ENCODE data around the gene HYAL3.

HYAL3 gene

DNA sequence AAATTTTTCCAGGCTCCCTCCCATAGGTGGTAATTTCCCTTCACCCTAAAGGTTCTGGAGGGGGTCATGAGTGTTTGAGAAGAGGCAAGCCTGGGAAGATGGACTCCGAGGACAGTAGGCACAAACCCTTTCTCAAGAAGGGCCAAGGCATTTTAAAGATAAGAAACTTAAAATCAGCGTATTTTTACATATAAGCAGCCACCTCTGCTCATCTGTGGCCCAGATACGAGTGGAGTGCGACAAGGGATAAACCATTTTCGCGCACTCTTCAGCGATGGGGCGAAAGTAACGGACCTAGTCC, 40.9 kb upstream of the HYAL3 start:
- Histone ChIP-seq H3K36me3 (ENCODE audit: control insufficient read depth, insufficient read depth, low read length) (no peaks in the 10 kb centered on the region), H3K9me3 (ENCODE audit: control insufficient read depth, low read length) (no peaks in the 10 kb centered on the region), H3K4me3 (ENCODE audit: insufficient read depth, low read depth, low read length) (peak overlapping the region; percentile 13), H3K27ac (ENCODE audit: insufficient read depth, low read depth, low read length, poor library complexity, severe bottlenecking) (no peak overlapping the region), H3K27me3 (ENCODE audit: control insufficient read depth, insufficient read depth, low read length, poor library complexity, severe bottlenecking) (peaks cover 74% of the 10 kb centered on the region), H3K4me1 (ENCODE audit: control insufficient read depth, insufficient read depth, low read length) (peaks cover 13% of the 10 kb centered on the region)
- 40 to 42% methylated on average over 9 of the region's 9 CpGs for WGBS, 2 experiments

DNA sequence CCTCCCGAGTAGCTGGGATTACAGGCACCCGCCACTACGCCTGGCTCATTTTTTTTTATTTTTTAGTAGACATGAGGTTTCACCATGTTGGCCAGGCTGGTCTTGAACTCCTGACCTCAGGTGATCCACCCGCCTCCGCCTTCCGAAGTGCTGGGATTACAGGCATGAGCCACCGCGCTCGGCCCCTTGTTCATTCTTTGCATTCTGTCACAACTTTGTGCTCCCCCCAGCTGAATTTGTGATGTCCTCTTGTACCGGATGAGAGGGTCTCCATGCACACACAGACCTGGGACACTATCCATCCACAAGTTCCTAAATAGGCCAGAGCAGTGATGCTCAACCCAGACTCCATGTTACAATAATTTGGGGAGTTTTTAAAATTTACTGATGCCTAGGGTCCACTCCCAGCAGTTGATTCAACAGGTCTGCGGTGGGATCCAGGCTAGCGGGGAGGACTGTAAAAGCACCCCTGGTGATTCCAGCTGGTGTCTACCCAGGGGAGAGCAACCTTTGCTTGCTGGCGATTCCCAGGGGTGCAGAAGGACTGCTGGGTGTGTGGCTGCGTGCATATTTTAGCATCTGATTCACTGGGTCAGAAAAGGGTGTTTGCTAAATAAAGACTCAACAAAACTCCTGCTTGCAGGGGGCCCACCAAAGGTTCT, 40.4 kb upstream of the HYAL3 start:
- Histone ChIP-seq H3K4me1 (ENCODE audit: control insufficient read depth, insufficient read depth, low read length) (peaks cover 13% of the 10 kb centered on the region), H3K4me3 (ENCODE audit: insufficient read depth, low read depth, low read length) (no peak overlapping the region), H3K9me3 (ENCODE audit: control insufficient read depth, low read length) (no peaks in the 10 kb centered on the region), H3K36me3 (ENCODE audit: control insufficient read depth, insufficient read depth, low read length) (peaks cover under 1% of the 10 kb centered on the region), H3K27ac (ENCODE audit: insufficient read depth, low read depth, low read length, poor library complexity, severe bottlenecking) (no peak overlapping the region), H3K27me3 (ENCODE audit: control insufficient read depth, insufficient read depth, low read length, poor library complexity, severe bottlenecking) (peaks cover 69% of the 10 kb centered on the region)
- 87 to 90% methylated on average over 14 of the region's 14 CpGs for WGBS, 2 experiments

DNA sequence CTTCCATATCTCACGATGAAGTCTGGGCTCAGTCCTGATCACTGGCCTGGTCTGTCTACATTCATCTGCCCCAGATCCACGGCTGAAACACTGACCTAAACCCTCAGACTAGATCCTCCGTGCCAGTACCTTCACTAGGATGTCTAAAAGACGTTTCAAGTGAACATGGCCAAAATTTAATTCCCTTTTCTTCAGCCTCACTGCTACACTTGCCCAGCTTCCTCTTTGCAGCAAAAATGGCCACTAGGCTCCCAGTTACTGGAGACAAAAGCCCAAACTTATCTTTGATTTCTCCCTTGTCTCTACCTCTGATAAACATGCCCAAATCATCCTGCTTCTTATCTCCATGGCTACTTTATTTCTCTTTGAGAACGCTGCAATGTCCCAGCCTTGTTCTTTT, 39.8 kb upstream of the HYAL3 start:
- peaks cover 13% of the 10 kb centered on the region for H3K4me1 ChIP-seq (ENCODE audit: control insufficient read depth, insufficient read depth, low read length)
- no peak overlapping the region for H3K27ac ChIP-seq (ENCODE audit: insufficient read depth, low read depth, low read length, poor library complexity, severe bottlenecking)
- H3K27me3 ChIP-seq (ENCODE audit: control insufficient read depth, insufficient read depth, low read length, poor library complexity, severe bottlenecking): peaks cover 64% of the 10 kb centered on the region
- peaks cover 4% of the 10 kb centered on the region for H3K36me3 ChIP-seq (ENCODE audit: control insufficient read depth, insufficient read depth, low read length)
- 90% methylated on average over 5 of the region's 5 CpGs for WGBS, 2 experiments
- H3K9me3 ChIP-seq (ENCODE audit: control insufficient read depth, low read length): no peaks in the 10 kb centered on the region
- H3K4me3 ChIP-seq (ENCODE audit: insufficient read depth, low read depth, low read length): no peak overlapping the region

DNA sequence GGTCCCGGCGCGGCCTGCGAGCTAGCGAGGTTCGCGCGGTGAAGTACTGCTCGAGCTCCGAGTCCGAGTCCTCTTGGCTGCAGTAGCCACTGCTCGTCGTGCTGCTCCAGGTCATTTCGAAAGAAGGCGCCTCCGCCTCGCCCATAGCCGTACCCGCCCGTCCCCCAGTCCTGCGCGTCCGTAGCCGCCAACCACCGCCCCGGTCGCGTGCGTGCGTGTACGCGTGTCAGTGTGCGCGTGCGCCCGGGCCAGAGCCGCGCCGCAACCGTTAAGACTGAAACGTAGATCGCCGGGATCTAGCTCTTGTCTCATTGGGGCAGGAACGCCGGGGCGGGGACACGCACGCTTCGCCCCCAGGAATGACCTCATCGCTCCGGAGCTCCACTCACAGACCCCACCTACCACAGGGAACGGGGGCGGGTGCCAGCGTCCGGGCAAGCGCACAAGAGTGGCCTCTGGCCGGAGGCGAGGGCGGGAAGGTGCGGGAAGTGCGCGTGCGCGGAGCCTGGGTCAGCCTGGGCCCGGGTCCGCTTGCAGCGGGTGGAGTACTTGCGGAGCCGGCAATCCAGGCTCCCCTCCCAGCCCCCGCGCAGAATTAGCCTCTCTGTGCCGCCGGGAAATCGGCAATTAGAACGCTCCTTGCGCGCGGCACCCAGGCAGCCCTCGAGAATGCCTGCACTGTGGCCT, 38.1 kb upstream of the HYAL3 start:
- no peaks in the 10 kb centered on the region for H3K9me3 ChIP-seq (ENCODE audit: control insufficient read depth, low read length)
- peaks cover 13% of the 10 kb centered on the region for H3K4me1 ChIP-seq (ENCODE audit: control insufficient read depth, insufficient read depth, low read length)
- 0% methylated on average over 79 of the region's 79 CpGs for WGBS, 2 experiments
- H3K27ac ChIP-seq (ENCODE audit: insufficient read depth, low read depth, low read length, poor library complexity, severe bottlenecking): peak overlapping the region; percentile 86
- peaks cover 47% of the 10 kb centered on the region for H3K27me3 ChIP-seq (ENCODE audit: control insufficient read depth, insufficient read depth, low read length, poor library complexity, severe bottlenecking)
- H3K4me3 ChIP-seq (ENCODE audit: insufficient read depth, low read depth, low read length): peak overlapping the region; percentile 61
- H3K36me3 ChIP-seq (ENCODE audit: control insufficient read depth, insufficient read depth, low read length): peaks cover 4% of the 10 kb centered on the region

DNA sequence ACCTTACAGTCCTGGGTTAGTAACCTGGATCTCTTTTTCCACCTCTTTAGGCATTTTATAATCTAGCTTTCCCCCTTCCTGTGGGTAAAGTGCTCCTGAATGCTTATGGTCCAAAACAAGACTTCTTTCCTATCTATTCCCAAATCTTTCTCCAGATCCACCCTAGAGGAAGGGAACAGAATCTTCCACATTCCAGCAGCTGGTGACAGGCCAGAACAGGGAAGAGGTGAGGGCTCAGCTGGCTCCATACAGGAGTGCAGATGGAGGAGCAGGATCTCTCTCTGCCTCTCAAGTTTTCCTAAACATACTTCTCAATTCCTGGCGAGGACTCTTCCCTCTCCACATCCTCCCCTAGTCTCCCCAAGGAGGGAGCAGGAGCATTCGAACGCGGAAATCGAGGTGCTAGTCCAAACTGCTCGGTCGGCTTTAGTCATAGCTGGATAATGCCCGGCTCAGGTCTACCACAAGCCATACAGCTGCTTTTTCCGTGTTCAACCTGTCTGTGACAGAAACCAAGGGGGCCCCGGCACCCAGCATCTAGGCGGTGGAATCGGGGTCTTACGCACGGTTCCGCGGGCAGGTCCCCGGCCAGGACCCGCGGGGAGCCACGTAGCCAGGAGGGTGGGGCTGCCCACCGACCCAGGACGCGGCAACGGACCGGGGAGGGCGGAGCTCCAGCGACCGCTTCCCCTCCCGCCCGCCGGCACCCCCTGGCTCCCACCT, 37.4 kb upstream of the HYAL3 start:
- peak overlapping the region; percentile 86 for H3K27ac ChIP-seq (ENCODE audit: insufficient read depth, low read depth, low read length, poor library complexity, severe bottlenecking)
- no peaks in the 10 kb centered on the region for H3K9me3 ChIP-seq (ENCODE audit: control insufficient read depth, low read length)
- 0 to 1% methylated on average over 31 of the region's 31 CpGs for WGBS, 2 experiments
- H3K4me1 ChIP-seq (ENCODE audit: control insufficient read depth, insufficient read depth, low read length): peaks cover 13% of the 10 kb centered on the region
- H3K27me3 ChIP-seq (ENCODE audit: control insufficient read depth, insufficient read depth, low read length, poor library complexity, severe bottlenecking): peaks cover 40% of the 10 kb centered on the region
- peaks cover 9% of the 10 kb centered on the region for H3K36me3 ChIP-seq (ENCODE audit: control insufficient read depth, insufficient read depth, low read length)
- H3K4me3 ChIP-seq (ENCODE audit: insufficient read depth, low read depth, low read length): peak overlapping the region; percentile 61

DNA sequence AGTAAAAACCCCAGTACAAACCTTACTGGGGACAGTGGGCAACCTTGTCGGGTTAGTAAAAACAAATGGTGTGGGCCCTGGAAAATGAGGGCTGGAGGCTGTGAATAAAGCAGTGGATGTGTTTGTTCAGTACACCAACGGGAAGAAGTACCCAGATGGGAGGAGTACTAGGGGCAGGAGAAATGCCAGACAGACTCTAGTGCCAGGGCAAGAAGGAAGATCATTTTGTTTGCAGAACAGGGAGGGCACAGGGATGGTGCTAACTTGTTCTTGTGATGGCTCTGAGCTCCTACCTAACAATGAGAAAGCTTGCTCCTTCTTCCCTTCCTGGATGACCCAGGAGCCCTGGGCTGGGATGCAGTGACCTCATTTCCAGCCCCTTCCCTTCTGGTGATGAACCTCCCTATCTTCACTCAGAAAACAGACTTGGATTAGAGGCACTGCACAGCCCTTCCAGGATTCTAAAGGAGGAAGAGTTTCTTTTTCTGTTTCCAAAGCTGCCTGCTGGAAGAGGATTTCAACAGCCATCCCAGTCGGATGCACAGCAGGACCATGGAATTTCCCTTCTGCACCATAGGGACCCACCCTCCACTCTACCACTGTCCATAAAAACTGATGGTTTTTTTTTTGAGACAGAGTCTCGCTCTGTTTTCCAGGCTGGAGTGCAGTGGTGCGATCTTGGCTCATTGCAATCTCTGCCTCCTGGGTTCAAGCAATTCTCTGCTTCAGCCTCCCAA, 35.3 kb upstream of the HYAL3 start:
- Histone ChIP-seq H3K36me3 (ENCODE audit: control insufficient read depth, insufficient read depth, low read length) (peaks cover 30% of the 10 kb centered on the region), H3K4me3 (ENCODE audit: insufficient read depth, low read depth, low read length) (no peak overlapping the region), H3K27ac (ENCODE audit: insufficient read depth, low read depth, low read length, poor library complexity, severe bottlenecking) (no peak overlapping the region), H3K27me3 (ENCODE audit: control insufficient read depth, insufficient read depth, low read length, poor library complexity, severe bottlenecking) (peaks cover 19% of the 10 kb centered on the region), H3K4me1 (ENCODE audit: control insufficient read depth, insufficient read depth, low read length) (peaks cover 13% of the 10 kb centered on the region), H3K9me3 (ENCODE audit: control insufficient read depth, low read length) (no peaks in the 10 kb centered on the region)
- WGBS, 2 experiments: 92% methylated on average over 5 of the region's 5 CpGs

DNA sequence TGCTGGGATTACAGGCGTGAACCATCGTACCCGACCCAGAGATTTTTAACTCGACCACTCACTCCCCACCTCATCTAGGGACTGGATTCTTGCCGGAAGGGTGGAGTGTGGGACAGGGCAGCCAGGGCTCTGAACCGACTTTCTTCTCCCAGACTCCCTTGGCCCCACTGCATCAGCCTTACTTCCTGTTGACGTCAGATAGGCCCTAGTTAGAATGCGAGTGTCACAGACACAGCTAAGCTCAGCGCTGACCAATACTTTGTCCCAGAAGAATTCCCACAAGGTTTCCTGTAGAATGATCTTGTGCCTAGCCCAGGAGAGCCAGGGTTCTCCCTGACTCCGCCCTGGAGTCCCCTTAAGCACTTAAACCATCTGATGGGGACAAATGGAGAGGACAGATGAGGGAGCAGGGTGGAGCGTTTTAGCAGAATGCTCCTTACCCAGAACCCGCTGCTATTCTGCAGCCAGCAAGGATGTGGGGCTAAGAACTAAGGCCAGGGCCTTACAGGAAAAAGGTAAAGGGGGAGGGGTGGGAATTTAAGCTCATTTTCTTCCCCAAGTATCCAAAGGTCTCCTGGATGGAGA, 34.6 kb upstream of the HYAL3 start:
- H3K4me1 ChIP-seq (ENCODE audit: control insufficient read depth, insufficient read depth, low read length): peaks cover 13% of the 10 kb centered on the region
- peaks cover 12% of the 10 kb centered on the region for H3K27me3 ChIP-seq (ENCODE audit: control insufficient read depth, insufficient read depth, low read length, poor library complexity, severe bottlenecking)
- H3K9me3 ChIP-seq (ENCODE audit: control insufficient read depth, low read length): no peaks in the 10 kb centered on the region
- peaks cover 34% of the 10 kb centered on the region for H3K36me3 ChIP-seq (ENCODE audit: control insufficient read depth, insufficient read depth, low read length)
- H3K4me3 ChIP-seq (ENCODE audit: insufficient read depth, low read depth, low read length): no peak overlapping the region
- WGBS, 2 experiments: 94% methylated on average over 12 of the region's 12 CpGs
- no peak overlapping the region for H3K27ac ChIP-seq (ENCODE audit: insufficient read depth, low read depth, low read length, poor library complexity, severe bottlenecking)

DNA sequence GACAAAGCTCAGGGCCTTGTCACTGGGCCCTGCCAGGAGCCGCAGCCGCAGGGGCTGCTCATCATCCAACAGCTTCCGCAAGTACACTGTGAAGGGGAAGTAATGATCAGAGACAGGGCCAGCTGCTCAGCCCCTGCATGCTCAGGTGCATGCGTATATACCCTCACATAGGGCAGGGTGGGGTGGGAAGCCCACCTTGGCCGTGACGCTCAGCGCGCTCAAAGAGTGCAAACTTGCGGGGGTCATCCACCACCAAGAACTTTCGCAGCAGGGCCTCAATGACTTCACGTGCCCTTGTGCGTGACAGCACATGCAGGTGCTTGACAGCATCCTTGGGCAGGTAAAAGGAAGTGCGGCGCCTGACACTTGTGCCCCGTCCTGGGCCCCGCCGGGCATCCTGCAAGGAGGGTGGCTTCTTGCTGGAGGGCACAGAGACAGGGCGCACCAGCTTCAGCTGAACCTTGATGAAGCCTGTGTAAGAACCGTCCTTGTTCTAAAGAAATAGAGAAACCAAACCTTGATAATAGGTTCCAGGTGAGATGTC, 32.2 kb upstream of the HYAL3 start:
- WGBS, 2 experiments: 96 to 98% methylated on average over 19 of the region's 19 CpGs
- no peaks in the 10 kb centered on the region for H3K27me3 ChIP-seq (ENCODE audit: control insufficient read depth, insufficient read depth, low read length, poor library complexity, severe bottlenecking)
- peaks cover 9% of the 10 kb centered on the region for H3K4me1 ChIP-seq (ENCODE audit: control insufficient read depth, insufficient read depth, low read length)
- H3K36me3 ChIP-seq (ENCODE audit: control insufficient read depth, insufficient read depth, low read length): peaks cover 34% of the 10 kb centered on the region
- no peak overlapping the region for H3K4me3 ChIP-seq (ENCODE audit: insufficient read depth, low read depth, low read length)
- H3K9me3 ChIP-seq (ENCODE audit: control insufficient read depth, low read length): no peaks in the 10 kb centered on the region
- no peak overlapping the region for H3K27ac ChIP-seq (ENCODE audit: insufficient read depth, low read depth, low read length, poor library complexity, severe bottlenecking)

DNA sequence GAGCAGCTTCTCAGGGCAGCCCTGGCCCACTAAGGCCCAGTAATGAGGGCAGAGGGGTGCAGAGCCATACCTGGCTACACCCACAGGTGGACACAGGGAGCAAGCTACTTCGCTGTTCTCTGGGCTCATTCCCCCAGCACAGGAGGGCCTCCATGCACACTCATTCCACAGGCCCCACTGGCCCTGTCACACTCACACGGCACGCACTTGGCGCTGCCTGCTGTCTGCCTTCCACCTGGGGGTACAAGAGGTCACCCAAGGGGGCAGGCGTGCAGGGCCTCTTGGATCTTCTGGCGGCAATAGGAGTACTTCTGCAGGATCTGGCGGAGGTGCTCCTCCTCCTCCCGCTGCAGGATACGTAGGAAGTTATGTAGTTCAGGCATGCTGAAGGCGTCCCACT, 31.1 kb upstream of the HYAL3 start:
- H3K4me1 ChIP-seq (ENCODE audit: control insufficient read depth, insufficient read depth, low read length): peaks cover 3% of the 10 kb centered on the region
- peaks cover 37% of the 10 kb centered on the region for H3K36me3 ChIP-seq (ENCODE audit: control insufficient read depth, insufficient read depth, low read length)
- no peaks in the 10 kb centered on the region for H3K27me3 ChIP-seq (ENCODE audit: control insufficient read depth, insufficient read depth, low read length, poor library complexity, severe bottlenecking)
- H3K27ac ChIP-seq (ENCODE audit: insufficient read depth, low read depth, low read length, poor library complexity, severe bottlenecking): no peak overlapping the region
- no peak overlapping the region for H3K4me3 ChIP-seq (ENCODE audit: insufficient read depth, low read depth, low read length)
- no peaks in the 10 kb centered on the region for H3K9me3 ChIP-seq (ENCODE audit: control insufficient read depth, low read length)
- WGBS, 2 experiments: 96% methylated on average over 10 of the region's 10 CpGs

All from ectodermal cell (in vitro differentiated cells).